CD4-positive, alpha-beta T cell treated with Interleukin-10 for 1 hour (primary cell): ENCODE results near the gene FRMD5.
A peak's percentile ranks its signal among the peaks of the same experiment; 100 is the strongest.
"Not testable (repeated sequence)": the region's sequence is repeated elsewhere in the genome, so short reads cannot be mapped to it uniquely, and the experiment has no call there.

Source experiments
- DNase-seq: peaks from one replicate; pipeline ENCODE4 v3.0.0-alpha.2; 2020

The FRMD5 gene

GRCh38 chr15:44195151-44195740, at the start of gene FRMD5:
FRMD5 (minus strand) TSS chr15:44195271.
- DNase-seq, result peak; percentile 91

- DNase-seq, result no peak
Measured at GRCh38 chr15:44243829-44244228, 48.8 kb upstream of the FRMD5 start.

DNA sequence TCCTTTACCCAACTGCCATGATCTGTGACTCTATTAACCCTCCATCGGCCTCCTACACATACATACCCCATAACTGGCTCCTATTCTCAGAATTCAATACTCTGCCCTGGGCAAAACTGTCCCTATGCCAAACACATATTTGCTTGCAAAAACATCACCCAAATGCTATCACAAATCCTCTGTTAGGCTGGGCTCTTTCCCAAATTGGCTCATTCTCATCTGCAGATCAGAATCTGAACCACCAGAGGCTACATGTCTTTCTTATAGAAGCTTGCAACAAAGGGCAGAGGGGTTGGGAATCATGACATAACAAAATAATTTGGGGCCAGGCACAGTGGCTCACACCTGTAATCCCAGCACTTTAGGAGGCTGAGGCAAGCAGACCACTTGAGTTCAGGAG, 48.1 kb upstream of the FRMD5 start:
- no peak for DNase-seq

- no peak for DNase-seq
Measured at GRCh38 chr15:44231842-44232241, 36.8 kb upstream of the FRMD5 start.

- not testable (repeated sequence) for DNase-seq
Measured at GRCh38 chr15:44229301-44229700, 34.2 kb upstream of the FRMD5 start.

GRCh38 chr15:44227584-44227983, 32.5 kb upstream of the FRMD5 start:
- no peak for DNase-seq

DNA sequence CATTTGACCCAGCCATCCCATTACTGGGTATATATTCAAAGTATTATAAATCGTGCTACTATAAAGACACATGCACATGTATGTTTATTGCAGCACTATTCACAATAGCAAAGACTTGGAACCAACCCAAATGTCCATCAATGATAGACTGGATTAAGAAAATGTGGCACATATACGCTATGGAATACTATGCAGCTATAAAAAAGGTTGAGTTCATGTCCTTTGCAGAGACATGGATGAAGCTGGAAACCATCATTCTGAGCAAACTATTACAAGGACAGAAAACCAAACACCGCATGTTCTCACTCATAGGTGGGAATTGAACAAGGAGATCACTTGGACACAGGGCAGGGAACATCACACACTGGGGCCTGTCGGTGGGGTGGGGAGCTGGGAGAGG, 31.9 kb upstream of the FRMD5 start:
- DNase-seq, result not testable (repeated sequence)

DNA sequence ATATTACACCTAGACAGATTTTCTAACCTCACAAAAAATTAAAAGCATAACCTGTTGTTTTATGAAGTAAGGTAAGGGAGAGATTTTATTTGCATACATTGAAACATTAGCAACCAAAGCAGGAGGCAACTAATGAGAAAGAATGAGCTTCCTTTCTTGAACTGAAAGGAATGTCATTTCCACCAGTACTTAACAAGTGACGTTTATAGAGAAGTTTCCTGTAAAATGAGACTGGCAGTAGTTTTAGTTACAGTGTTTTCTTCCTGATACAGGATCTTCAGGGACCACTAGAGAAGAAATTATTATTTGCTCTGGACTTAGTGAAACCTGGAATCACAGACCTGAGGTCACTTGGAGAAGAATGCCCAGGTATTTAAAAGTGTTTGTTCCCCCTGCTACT, 27.4 kb upstream of the FRMD5 start:
- no peak for DNase-seq

DNA sequence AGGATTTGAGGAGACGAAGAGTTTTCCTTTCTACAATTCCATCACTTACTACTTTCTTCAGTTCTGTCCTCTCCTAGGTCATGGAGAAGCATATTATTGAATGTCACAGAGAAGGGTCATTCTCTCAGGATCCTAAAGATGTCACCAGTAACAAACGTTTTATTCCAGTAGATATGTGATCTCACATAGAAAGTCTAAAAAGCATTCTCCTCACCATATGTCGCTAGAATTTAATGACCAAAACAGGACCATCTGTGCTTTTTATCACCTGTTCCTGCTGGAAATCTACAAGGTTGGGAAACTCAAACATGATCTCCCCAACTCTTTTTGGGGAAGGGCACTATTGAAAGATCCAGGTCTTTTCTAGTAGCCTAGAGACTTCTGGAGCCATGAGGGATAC, 24.0 kb upstream of the FRMD5 start:
- no peak for DNase-seq

DNA sequence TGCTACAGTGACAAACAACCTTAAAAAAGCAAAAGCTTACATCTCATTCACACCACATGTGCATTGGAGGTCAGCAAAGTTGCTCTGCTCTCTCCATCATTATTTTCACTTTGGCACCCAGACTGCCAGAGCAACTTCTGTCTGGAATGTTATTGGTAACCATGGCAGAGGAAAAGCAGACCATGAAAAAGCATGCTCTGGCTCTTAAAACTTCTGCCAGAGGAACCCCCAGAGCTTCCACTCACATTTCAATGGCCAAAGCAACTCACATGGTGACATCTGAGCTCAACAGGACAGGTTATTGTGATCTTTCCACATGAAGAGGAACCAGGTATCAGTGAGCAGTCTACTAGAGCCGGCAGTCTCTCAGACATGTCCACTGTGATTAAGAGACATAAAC, 21.9 kb upstream of the FRMD5 start:
- DNase-seq, result no peak

DNA sequence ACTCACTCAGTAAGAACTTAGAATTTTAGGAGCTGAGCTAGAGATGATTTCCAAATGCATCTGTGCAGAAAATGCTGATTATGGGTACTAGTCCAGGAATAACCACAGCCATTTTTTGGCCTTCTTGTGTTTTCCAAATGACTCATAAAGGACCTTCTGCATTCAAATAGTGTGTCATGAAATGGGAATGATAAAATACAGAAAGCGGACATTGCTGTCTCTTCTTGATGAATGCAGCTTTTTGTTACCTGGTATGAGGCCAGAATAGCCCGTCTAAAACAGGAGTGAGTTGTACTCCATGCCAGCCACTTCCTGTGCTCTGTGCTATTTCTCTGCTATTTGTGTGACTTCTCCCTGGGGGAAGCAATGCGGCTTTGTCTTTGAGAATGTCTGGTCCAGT, 20.5 kb upstream of the FRMD5 start:
- no peak for DNase-seq

DNA sequence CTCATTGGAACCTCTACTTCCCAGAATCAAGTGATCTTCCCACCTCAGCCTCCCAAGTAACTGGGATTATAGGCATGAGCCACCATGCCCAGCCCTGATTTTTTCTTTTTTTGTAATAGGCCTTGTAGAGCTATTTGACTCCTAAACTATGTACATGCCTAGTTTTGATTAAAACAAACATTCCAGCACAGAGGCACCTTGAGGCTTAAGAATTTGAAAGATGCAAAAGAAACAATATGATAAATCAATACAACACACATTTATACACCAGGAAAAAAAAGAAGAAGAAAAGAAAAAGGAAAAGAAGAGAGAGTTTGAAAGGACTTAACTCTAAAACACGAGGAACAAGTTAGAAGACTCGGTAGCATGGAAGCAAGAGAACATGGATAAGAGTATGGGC, 13.9 kb upstream of the FRMD5 start:
- DNase-seq, result no peak

DNA sequence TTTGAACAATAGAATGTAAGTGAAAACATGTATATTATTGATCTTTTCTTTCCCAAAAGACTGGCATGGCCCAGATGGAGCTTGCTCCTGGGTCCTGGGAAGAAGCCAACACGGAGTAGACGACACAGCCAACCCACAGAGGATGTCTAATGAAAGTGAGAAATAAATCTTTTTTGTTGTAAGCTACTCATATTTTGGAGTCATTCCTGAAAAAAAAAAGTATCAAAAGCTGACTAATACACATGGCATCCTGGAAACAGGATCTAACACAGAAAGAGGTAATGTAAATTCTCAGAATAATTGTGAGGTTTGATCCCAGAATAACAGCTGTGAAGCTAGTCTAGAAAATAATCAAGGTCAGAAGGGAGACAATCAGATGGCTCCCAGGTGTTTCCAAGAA, 12.6 kb upstream of the FRMD5 start:
- no peak for DNase-seq

- no peak for DNase-seq
Measured at GRCh38 chr15:44199393-44199792, 4.3 kb upstream of the FRMD5 start.

GRCh38 chr15:44194323-44195150, 534 bp downstream of the FRMD5 start:
- DNase-seq, result peak; percentile 23

DNA sequence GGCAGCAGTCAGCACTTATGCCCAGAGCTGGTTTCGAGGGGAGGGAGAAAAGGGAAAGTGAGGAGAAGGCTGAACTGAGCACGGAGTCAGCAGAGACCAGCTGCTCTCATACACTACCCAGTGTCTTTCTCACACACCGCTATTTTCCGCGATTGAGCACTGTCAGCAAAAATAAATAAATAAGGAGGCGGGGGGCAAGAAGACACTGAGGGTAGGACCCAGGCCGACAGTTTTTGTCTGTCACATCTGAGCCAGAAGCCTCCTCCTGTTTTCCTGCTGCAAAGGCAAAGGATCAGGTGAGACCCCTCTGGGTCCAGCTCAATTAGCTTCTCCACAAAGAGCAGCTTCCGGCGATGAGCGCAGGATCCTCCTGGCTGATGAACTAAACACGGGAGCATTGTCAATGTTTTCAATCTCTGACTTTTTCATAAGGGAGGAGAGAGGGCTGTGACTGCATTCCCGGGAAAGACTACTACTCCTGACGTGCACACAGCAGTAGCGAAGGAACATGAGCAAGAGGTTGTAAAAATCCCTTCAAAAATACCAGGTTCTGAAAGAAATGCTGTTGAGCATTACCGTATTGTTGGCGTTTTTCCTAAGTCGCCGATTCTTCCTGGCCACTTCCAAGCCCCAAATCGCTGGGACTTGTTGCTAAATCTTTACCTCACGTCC, 1.3 kb downstream of the FRMD5 start:
- DNase-seq, result no peak

DNA sequence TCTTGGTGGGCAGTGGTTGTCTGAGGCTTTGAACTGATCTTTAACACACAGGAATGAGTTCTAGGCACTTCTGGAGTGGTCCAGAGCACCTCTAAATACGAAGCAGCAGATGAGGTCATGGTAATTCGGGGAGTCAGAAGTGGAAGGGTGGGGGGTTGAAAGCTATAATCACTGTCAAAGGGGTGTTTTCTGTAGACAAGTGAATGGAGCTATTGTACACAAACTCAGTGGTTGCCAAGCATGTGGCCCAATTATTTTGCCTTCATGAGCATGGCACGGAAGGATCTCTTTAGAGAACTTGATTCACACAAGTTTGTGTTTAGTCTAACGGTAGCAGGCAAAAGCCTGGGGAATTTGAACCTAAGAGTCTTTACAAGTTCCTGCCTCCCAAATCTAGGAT, 6.3 kb downstream of the FRMD5 start:
- DNase-seq, result no peak

DNA sequence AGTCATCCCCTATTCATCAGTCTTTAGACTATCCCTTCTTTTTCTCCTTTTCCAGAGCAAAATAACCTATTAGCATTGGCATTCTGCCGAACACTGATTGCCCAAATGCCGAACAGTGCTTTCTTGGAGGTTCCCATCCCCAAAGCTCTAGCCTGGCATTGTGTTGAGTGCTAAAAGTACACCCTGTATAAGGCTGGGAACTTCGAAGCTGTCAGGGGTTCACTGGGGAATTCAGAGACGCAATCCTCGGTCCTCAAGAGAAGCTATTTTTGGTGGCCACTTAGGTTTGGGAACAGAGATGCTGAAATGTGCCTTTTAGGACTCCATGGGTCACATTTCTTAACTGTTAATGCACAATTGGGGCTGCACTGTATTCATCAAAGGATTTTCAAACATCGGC, 8.4 kb downstream of the FRMD5 start:
- DNase-seq, result no peak

DNA sequence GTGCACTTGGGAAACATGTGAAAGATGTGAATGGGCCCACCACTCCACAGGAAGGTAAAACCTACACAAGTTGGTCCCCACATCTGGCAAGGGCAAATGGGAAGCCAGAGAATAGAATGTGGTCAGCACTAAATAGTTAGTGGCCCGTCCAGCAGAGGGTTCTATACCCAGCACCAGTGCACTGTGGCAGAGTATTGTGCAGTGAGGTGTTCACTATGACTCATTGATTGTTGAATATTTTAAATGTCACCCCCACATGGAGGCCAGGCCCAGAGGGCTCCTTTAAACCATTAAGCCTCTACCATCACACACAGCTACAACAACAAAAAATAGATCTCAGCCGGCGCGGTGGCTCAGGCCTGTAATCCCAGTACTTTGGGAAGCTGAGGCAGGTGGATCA, 11.7 kb downstream of the FRMD5 start:
- no peak for DNase-seq

- no peak for DNase-seq
Measured at GRCh38 chr15:44181410-44181809, 13.7 kb downstream of the FRMD5 start.

DNA sequence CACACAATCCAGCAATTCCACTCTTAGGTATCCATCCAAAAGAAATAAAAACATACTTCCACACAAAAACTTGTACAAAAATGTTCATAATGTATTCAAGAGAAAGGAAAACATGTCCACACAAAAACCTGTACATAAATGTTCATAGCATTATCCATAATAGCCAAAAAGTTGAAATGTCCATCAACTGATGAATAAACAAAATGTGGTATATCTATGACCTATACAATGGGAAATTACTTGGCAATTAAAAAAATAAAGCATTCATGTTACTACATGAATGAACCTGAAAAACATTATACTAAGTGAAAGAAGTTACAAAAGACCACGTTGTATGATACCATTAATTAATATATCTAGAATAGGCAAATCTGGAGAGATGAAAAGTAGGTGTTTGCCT, 17.9 kb downstream of the FRMD5 start:
- no peak for DNase-seq

GRCh38 chr15:44173813-44174212, 21.3 kb downstream of the FRMD5 start:
- no peak for DNase-seq

- DNase-seq, result no peak
Measured at GRCh38 chr15:44163370-44163769, 31.7 kb downstream of the FRMD5 start.

DNA sequence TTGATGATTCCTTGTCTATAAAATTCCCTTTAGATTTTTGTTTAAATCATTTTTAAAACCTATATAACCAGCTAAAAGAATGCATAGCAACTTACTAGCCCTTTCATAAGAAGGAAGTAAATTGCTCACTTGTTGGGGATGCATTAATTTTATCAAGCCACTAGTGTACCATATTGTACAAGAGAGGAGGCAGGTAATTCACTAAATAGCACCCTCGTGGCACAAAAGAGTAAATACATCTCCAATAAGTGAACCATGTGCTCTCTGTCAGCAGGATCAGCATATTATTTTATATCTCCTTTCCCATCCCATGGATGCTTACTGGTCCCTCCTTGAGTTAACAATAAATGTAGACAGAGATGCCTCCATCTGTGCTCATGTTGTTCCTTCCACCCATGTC, 34.3 kb downstream of the FRMD5 start:
- no peak for DNase-seq
